ENCODE measurements around the gene FOXL3. TPM values are rescaled to one million over a fixed set of nuclear protein-coding genes. Genes with fewer than 3 reads are reported as not detected.
A peak's percentile ranks its signal among the peaks of the same experiment; 100 is the strongest.

The FOXL3 gene
- total and polyA plus RNA-seq, 4 donors = not detected

DNA sequence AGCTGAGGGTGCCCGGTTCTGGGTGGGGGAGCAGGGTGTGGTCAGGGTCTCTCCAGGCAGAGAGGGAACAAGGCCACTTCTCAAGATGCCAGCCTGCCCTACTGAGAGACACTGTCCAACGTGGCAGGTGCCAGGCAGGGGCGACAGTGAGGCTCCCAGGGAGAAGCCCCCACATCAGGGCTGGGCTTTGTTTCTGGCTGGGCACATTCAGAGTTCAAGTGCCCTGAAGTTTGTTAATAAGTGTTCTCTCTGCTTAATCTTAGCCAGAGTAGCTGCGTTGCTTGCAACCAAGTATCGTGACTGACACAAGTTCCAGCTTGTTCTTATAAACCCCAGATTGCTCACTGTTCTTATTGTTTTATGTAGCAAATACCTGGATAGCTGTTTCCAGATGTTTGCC is 21.8 kb downstream of the FOXL3 start:
- H3K9ac ChIP-seq (ENCODE audit: insufficient read depth in 1 of 2, low read length in 2 of 2) = no peak overlapping the region
- H3K36me3 ChIP-seq (ENCODE audit: control insufficient read depth in 4 of 4, insufficient read depth in 4 of 4, low read length in 4 of 4) = no peaks in the 10 kb centered on the region
- peak; percentile 37 to 58 (median 57) for DNase-seq
- peaks cover 0 to 4% (median 0%) of the 10 kb centered on the region in 4 donors for H3K9me3 ChIP-seq (ENCODE audit: control insufficient read depth in 4 of 4, insufficient read depth in 3 of 4, low read length in 3 of 4)
- no peak for TF ChIP-seq CTCF (IDR thresholded peaks at IDR 0.05; ENCODE audit: control extremely low read depth, extremely low read depth)
- no peaks in the 10 kb centered on the region for H3K27me3 ChIP-seq (ENCODE audit: control insufficient read depth in 3 of 3, insufficient read depth in 3 of 3, low read length in 2 of 3)
- no peaks in the 10 kb centered on the region for H3K4me1 ChIP-seq (ENCODE audit: control insufficient read depth in 5 of 5, insufficient read depth in 5 of 5, low read length in 5 of 5)
- ATAC-seq (ENCODE audit: insufficient read depth, low FRiP score) = no peak
- peak overlapping the region in 1 of 2 donors; percentile 28 for H3K27ac ChIP-seq (ENCODE audit: low read depth in 1 of 2, low read length in 1 of 2)
- 52 to 62% methylated on average over 5 of the region's 5 CpGs for WGBS, 2 donors
- H3K4me3 ChIP-seq = no peak overlapping the region

DNA sequence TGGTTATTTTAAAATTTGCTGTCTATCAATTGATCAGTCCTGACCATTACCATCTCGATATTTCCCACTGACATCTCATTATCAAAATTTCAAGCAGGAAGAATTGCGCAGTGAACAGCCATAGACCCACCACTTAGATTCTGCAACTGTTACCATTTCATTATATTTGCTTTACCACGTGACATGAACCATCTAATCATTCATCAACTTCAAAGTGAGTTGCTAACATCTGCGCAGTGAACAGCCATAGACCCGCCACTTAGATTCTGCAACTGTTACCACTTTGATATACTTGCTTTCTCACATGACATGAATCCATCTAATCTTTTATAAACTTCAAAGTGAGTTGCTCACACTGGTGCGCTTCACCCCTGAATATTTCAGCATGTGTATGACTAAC is 22.5 kb downstream of the FOXL3 start:
- no peaks in the 10 kb centered on the region for H3K4me1 ChIP-seq (ENCODE audit: control insufficient read depth in 5 of 5, insufficient read depth in 5 of 5, low read length in 5 of 5)
- no peak overlapping the region for H3K4me3 ChIP-seq
- peaks cover 0 to 4% (median 0%) of the 10 kb centered on the region in 4 donors for H3K9me3 ChIP-seq (ENCODE audit: control insufficient read depth in 4 of 4, insufficient read depth in 3 of 4, low read length in 3 of 4)
- no peaks in the 10 kb centered on the region for H3K36me3 ChIP-seq (ENCODE audit: control insufficient read depth in 4 of 4, insufficient read depth in 4 of 4, low read length in 4 of 4)
- WGBS, 2 donors = 56 to 70% methylated on average over 6 of the region's 6 CpGs
- no peak overlapping the region for H3K9ac ChIP-seq (ENCODE audit: insufficient read depth in 1 of 2, low read length in 2 of 2)
- no peak overlapping the region for H3K27ac ChIP-seq (ENCODE audit: low read depth in 1 of 2, low read length in 1 of 2)
- ATAC-seq (ENCODE audit: insufficient read depth, low FRiP score) (no peak), DNase-seq (no peak)
- TF ChIP-seq CTCF (IDR thresholded peaks at IDR 0.05; ENCODE audit: control extremely low read depth, extremely low read depth) = no peak
- no peaks in the 10 kb centered on the region for H3K27me3 ChIP-seq (ENCODE audit: control insufficient read depth in 3 of 3, insufficient read depth in 3 of 3, low read length in 2 of 3)

- DNase-seq (no peak), ATAC-seq (ENCODE audit: insufficient read depth, low FRiP score) (no peak)
- WGBS, 2 donors = 94 to 95% methylated on average over 8 of the region's 8 CpGs
- TF ChIP-seq CTCF (IDR thresholded peaks at IDR 0.05; ENCODE audit: control extremely low read depth, extremely low read depth) = no peak
- Histone ChIP-seq H3K36me3 (ENCODE audit: control insufficient read depth in 4 of 4, insufficient read depth in 4 of 4, low read length in 4 of 4) (no peaks in the 10 kb centered on the region), H3K4me1 (ENCODE audit: control insufficient read depth in 5 of 5, insufficient read depth in 5 of 5, low read length in 5 of 5) (no peaks in the 10 kb centered on the region), H3K27ac (ENCODE audit: low read depth in 1 of 2, low read length in 1 of 2) (no peak overlapping the region), H3K27me3 (ENCODE audit: control insufficient read depth in 3 of 3, insufficient read depth in 3 of 3, low read length in 2 of 3) (no peaks in the 10 kb centered on the region), H3K4me3 (no peak overlapping the region), H3K9ac (ENCODE audit: insufficient read depth in 1 of 2, low read length in 2 of 2) (no peak overlapping the region), H3K9me3 (ENCODE audit: control insufficient read depth in 4 of 4, insufficient read depth in 3 of 4, low read length in 3 of 4) (peaks cover 0 to 2% (median 0%) of the 10 kb centered on the region in 4 donors)
These were observed 24.9 kb downstream of the FOXL3 start for GRCh38 chr7:314853-315252.
